ENCODE results near the gene SCFD2.
A peak's percentile ranks its signal among the peaks of the same experiment; 100 is the strongest.

SCFD2 gene

DNA sequence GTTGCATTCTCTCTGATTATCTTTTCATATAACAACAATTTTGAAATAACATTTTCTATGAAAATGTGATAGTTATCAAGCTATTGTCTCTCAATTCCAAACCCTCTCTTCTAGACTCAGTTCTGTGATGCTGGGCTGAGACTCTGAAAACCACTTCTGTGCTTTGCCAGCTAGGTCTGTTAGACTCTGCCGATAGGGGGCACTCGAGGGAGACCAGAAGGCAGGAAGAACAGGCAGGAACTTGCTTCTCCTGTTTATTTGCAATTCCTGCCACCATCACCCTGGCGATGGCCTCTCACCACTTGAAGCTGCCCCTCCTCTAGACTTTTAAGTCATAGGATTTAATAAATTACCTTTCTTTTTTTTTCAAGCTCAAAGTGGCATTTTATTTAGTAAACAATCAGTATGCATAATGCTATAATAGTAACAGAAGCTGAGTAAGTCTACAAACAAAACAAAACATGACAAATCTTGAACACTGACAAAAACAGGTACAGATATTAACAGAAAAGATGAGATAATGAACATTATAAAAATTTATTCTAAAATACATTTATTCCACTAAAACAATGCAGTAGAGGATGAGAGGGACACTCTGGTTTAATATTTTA lies 454.1 kb downstream of the SCFD2 start:
- peak; percentile 9 for DNase-seq

DNA sequence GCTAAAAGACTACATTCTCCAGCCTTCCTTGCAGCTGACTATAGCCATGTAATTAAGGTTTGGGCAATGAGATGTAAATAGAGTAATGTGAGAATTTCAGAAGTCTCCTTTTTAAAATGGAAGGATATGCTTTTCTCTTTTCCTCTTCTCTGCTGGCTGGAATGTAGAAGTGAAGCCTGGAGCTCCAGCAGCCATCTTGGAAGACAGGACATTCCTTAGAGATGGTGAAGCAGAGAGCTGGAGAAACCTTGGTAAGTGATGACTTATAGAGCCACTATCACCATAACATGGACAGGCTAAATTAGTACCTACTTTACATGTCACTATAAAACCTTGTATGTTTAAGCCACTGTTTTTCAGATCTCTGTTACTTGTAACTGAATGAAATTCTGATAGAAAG lies 455.7 kb downstream of the SCFD2 start:
- DNase-seq = no peak

DNA sequence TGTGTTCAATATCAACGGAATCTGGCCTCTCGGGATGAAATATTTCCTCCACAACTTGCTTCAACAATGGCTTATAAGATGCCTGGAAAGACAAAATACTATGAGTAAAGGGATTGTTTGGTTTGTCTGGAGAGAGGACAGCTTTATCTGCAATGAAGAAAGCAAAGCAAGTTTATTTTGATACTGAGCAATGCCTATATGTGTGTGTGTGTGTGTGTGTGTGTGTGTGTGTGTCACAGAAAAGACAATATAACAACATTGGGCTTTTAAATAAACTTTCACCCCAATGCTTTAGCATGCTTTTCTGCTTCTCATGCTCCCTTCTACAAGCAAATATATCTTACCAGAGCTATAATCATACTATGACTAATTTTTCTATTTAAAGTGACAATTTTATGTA lies 458.4 kb downstream of the SCFD2 start:
- no peak for DNase-seq

DNA sequence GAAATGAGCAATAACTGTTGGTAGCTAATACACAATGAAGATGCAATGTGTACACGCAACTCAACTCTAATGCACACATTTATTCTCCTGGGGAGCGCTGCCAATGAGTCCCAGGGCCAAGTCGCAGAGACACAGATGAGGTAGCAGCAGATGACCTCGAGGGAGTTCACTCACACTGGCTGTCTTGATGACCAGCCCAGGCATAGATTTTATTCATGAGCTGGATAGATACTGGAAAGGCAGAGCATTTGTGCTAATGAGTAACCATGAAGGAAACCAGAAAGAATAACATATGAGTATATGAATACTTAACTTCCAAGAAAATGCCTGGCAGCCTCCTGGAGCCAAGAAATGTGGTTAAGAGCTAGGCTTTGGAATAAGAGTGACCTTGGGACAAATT lies 461.4 kb downstream of the SCFD2 start:
- no peak for DNase-seq

DNA sequence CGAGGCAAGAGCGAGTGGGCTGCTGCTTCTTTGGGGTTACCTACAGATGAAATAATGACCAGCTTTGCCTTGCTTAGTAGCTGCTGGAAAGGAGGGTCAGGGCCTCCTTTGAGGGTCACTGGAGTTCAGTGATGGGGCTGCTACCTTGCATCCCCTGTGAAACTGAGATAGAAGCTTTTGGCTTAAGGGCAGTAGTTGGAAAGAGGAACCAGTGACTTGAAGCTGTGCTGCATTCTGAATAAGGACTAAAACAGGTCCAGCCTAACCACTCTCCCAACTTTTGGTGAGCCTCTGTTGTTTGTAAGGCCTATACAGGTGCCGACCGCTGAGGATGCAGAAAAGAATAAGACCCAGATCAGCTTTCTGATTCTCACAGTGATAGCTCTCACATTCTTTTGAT lies 462.6 kb downstream of the SCFD2 start:
- DNase-seq = no peak

DNA sequence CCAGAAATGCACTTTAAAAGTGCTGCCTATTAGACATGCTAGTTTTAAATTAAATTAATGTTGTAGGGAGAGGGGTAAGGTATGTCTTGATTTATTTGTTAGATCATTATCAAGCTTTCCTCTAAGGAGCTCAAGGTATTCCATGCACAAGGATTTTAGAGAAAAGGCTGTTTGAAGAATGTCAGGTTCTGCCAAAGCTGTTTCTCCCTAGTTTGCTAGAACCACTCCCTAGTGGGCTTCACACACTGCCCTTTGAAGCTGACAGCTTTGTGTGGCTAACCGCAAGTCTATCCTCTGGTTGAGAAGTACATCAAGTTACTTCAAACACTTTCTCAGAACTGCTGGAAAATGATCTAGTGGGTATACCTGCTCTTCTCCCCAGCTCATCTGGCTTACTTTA lies 471.4 kb downstream of the SCFD2 start:
- DNase-seq = no peak

DNA sequence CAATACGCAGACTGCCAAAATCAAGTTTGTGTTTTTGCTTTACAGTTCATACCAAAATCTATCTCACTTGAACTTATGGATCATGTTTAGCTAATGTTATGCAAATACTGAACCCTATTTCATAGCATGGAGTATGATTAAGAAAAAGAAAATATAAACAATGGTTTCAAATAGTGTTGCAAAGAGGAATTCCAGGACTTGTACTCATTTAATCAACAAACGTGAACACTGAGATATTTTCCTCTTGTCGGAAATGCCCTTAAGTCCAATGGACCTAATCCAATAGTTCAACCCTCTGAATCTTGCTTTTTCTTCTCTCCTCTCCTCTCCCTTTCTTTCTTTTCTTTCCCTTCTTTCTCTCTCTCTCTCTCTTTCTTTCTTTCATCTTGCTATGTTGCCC lies 473.0 kb downstream of the SCFD2 start:
- DNase-seq = no peak

DNA sequence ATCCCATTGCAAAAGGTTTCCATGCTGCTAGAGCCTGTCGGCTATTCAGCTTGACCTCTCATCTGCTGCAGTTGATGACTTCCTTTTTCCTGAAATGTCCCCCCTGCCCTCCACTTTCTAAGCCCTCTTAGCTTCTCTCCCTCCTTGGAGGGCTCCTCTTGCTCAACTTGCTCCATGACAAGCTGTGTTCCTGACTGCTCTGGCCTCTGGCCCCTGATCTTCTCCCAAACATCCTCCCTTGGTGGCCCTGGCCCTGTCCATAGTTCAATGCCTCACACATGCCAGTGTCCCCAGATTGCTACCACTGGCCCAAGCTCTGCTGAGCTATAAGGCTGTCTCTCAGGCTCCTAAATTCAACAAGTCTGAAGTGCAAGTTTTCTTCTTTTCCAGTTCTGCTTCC lies 474.1 kb downstream of the SCFD2 start:
- no peak for DNase-seq

DNA sequence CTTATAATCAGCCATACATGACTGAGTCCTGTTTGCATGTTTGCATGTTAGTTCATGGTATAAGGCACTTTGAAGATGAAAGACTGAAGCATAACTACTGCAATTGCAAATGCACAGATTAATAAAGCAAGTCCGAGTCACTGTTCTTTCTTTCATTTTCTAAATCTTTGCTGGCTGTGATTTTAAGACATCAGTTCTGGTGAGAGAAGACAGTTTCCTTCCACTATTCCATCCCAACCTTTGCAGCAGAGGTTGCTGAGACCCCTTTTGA lies 475.4 kb downstream of the SCFD2 start:
- DNase-seq = no peak

DNA sequence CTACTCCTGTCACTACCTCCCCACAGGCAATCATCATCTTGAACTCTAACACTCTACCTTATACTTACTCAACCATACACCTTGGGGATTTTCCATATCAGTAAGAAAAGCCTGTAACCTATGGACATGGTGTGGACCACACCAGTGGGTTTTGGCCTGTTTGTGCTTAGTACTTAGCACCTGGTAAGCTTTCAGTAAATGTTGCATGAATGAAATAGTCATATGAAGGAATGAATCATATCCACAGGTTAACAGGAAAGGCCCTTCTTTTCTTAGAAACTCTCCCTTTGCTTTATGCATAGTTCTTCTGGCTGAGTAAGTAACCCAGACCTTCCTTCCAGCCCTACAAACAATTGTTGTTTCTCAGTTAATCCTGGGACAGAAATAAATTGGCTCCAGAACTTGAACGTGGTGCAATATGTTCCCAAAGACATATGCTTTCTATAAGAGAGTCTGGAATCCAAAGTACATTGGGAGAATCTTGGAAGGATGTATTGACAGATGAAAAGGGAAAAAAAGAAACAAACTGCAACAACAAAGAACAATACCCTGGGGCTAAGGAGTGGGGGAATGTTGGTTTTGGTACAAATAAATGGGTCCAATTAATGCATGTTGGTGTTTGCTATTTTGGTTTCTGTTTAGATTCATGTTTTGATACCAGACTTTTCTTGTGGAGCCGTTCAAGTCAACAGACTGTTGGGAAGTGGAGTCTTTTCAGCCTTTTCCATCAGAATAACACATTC lies 475.9 kb downstream of the SCFD2 start:
- no peak for DNase-seq

DNA sequence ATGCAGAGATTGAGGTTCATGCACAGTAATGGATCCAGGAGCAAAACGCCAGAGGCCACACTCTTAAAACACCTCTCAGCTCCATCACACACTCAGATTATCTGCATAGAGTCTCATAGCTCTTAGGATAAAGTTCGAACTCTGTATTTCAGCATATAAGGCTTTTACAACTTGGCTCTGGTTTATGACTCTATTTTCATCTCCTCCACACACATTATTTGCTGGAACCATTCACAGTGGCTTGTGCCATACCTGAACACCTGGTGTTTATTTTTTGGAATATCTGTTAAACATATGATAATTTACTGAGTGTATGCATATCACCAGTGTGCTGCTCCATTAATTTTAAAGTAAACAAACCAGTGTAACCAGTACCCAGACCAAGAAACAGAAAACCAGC lies 476.5 kb downstream of the SCFD2 start:
- no peak for DNase-seq

DNA sequence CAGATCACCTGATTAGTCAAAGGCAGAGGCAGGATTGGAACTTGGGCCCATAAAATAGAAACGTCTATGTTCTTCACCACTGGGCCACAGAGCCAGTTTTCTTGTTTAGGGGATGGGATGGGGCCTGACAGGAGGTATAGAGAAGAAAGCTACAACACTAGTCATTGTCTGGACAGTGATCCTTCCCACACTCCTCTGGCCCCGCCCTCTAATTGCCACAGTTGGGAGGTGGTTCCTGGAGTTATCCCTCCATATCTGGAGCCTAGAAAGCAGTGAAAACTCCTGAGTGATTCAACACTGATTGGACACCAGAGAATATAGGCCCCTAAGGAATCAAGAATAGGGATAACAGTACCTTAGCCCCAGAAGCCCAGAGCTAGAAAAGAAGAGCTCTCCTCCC lies 480.9 kb downstream of the SCFD2 start:
- no peak for DNase-seq

DNA sequence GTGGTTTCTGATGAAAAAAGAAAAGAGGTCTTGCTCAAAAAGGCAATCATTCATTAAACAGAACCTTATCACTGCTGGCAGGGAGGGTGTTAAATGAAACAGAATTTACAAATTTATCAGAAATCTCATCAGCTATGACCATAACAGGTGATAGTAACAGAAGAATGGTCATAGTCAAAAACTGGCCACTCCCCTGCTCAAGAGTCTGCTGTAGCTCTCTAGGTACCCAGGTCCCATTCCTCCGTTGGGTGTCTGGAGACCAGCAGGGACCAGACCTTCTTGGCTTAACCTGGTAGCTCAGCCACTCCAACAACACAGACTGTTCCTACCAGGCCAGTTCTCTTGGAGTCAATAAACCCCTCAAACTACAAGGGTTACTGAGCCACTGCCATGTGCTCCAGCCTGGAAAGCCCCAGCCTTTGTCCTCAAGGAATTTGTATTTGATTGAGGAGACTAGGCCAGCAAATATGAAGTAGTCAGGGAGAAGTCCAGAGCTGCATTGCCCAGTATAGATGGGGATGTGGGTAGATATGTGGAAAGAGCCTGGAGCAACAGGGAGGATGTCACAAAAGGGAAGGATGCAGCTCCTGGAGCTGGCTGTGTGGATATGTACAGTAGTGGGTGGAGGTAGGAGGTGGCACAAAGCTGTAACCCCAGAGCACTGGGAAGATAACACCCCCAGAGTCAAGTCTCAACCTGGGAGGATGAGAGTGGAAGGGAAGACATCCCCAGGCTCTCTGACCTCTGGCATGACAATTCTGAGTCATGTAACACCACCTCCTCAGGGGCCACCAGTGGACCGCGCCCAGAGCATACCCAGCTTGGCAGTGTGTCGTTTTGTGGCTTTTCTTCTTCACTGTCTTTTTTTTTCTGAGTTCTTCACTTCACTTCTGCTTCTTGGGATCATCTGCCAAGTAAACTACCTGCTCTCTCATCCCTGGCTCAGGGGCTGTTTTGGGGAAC lies 481.9 kb downstream of the SCFD2 start:
- DNase-seq = no peak

DNA sequence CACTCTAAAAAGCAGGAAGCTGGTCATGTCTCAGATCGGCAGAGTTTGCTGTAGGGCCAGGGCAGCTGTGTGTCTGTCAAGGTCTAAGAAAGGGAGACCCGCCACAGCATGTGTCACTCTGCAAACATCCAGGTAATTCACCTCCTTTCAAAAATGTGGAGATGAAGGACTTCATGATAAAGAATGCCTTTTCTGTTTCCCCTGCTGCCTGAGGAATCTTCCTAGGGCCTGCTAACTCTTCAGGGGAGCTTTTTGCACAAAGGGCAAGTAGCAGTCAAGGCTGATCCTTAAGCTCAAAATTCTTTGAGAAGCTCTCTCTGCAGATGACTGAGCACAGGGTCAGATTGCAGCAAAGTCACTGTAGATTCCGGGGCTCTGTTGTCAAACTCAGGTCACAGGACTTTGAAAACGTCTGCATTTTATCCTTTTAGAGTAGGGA lies 482.7 kb downstream of the SCFD2 start:
- DNase-seq = no peak

DNA sequence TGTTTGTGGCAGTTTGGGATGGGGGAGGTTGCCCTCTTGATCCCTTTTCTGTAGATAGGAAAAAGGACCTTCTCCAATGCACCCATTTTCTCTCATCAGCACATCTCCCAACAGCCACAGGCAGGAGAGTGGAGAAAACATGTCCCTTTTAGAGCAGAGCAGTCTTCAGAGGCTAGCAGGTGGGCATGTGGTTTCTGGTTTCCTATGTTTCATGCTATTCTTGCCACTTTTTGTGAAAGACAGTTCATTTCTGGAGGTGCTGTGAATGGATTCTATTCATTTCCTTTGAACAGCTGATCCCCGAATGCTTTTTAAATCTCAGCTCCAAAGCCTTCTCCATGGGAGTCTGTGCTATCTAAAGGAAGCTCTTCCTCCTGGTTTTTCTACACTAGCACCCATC lies 484.9 kb downstream of the SCFD2 start:
- no peak for DNase-seq

DNA sequence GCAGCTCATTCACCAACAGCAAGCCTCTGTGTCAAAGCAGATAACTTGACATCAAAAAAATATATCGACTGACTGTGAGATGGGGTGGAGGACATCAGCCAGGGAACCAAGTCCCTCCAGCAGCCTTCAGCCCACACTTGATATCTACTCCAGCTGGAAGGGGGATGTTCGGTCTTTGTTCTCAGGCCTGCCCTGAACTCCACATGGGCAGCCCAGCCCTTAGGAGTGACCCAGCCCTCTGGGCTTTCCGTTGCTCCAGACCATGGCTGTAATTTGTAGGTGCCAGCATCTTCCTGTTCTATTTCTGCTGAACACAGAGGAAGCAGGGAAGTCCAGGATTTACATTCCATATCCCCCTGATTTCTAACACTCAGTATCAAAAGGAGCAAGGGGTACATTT lies 486.4 kb downstream of the SCFD2 start:
- no peak for DNase-seq

DNA sequence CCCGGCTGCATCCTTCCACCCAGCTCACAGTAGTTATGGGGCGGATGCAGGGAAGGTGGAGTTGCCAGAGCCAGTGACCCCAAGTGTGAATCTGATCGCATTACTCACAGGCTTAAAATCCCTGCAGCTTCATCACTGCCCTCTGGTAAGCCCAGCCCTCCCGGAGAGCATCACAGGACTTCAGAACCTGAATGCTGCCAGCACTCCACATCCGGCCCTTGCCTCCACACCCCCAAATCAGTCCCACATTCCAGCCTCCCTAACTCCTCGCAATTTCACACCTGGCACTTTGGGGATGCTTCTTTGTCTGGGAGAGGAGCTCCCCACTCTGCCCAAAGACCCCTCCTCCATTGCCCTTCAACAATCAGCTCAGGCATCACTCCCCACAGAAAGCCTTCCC lies 488.2 kb downstream of the SCFD2 start:
- DNase-seq = no peak

DNA sequence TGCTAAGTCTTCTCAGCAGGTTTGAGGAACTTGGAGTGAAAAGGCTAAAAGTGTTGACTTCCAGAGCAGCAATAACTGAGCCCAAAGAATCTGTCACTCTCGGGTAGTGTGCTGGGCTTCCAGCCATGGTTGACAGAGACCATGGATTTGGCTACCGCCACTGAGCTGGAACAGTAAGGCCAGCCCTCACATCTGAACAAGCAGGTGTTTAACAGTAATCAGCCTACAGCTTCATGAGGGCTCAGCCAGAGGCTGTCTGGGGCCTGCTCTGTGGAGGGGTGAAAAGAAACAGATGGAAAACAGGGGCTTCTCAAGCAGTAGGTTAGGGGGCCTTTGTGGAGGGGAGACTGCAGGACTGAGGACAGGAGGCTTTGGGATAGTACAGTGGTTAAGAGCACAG lies 488.8 kb downstream of the SCFD2 start:
- no peak for DNase-seq

DNA sequence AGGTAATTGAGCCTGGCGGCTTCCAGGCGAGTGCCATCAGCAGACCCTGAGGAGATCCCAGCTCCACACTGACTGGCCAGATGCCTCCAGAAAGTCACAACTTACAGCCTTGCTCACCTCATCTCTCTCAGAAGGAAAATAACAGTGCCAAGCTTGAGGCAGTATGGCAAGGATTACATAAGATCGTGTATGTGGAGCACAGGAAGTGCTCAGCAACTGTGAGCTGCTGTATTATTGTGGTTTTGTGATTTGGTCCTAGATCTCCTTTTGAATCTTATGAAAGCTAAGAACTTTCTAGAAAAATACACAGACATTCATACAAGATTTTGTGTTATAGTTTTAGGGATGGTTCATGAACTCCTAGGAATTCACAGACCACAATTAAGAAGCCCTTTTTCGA lies 489.8 kb downstream of the SCFD2 start:
- no peak for DNase-seq

DNA sequence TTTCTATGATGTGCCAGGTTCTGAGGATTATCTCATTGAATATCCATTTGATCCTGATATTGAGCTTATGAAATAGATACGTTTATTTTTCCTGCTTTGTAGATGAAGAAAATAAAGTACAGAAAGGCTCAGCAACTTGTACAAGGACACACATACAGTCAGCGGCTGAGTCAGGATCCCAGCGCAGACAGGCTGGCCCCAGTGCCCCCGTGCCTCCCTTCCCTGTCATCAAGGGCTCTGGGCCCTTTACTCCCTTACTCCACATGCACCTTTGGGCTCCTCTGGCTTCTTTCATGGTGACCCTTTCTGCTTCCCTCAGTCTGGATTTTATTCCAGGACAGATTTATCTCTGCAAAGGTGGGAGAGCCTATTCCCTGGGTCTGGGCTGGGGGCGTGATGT lies 490.9 kb downstream of the SCFD2 start:
- DNase-seq = no peak

DNA sequence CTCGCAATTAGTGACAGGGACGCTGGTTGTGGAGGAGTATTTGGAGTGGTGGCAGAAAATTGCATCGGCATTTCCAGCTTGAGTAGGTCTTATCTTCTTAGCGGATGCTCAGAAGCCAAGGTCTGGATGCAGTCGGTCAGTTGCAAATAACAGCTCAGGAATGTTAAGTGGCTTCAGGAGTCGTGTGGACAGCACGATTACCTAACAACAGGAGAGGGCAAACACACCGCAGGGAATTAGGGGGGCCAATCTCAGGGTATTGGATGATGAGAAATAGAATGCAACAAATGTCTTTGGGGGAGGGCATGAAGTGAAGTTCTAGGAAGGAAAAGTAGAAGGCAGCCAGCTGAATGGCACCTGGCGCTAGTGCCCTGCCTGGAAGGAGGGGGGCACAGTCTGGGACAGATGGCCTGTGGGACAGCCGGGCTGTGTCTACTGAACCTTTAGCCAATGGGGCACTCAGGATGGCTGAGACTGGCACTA lies 492.0 kb downstream of the SCFD2 start:
- no peak for DNase-seq

DNA sequence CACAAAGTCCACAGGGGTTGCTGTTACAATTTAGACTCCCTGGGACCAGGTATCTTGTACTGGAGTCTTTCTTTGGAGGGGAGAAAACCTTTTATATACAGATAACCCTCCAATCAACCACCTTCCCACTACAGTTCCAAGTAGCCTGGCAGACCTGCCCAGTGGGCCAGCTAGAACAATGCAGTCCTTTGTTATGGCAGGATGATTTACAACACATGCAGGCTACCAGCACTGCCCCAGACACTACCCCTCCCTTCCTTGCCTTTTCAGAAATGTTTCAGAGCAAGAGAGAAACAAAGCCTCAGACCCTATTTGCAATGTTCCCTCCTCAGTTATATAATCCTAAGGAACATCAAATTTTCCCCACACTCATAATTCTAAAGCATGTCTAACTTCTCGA lies 492.7 kb downstream of the SCFD2 start:
- no peak for DNase-seq

DNA sequence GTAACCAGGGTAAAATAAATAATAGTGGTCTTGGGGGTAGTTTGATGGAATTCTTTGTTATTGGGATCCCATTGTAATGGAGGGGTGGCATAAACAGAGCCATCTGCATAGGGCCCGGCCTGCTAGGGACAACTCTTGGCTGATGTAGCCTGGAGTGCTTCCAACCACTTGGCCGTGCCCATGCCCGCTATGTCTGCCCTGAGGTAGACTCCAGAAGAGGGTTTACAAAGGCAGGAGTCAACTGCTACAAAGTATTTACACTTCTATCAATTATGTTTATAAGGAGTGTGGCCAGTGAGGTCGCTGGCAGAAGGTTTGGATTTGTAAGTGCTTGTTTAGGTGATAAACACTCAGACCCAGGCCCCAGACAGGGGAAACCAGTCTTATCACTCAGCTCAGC lies 495.6 kb downstream of the SCFD2 start:
- DNase-seq = no peak

DNA sequence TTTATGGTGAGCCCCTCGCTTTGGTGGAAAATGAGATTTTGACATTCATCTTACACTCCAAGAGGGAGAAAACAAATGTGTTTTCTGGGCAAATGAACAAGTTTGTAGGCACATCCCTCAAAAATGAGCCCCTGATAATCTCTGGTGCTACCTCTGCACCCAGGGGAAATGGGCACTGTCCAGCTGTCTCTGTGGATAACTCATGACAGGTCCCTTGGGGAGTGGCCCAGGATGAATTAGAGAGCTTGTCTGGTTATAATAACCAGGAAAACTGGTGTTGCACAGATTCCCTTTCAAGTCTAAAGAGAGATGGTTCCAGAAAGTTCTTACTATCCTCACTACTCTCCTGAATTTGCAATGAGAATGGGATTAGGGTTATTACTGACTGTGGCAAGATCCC lies 496.2 kb downstream of the SCFD2 start:
- DNase-seq = no peak
